Calu3 (cell line): ENCODE results near the gene VDR. TPM values are rescaled to one million over a fixed set of nuclear protein-coding genes. Genes with fewer than 3 reads are reported as not detected.

Source experiments
- BruUV-seq: library from RNA; stranded (reverse); fragments of 400-500 nt; replicated peaks from 2 replicates; lab custom pipeline; 2021; lab: Mats Ljungman, UMichigan
- CTCF ChIA-PET: fragments of 300-600 bp; sonication (Branson Sonifier 250); formaldehyde crosslinking; loops from one replicate; lab custom pipeline; 2022; ENCODE audit warnings: antibody characterized with exemption; lab: Charles Lee
- DNase-seq: peaks from one replicate; pipeline ENCODE4 v3.0.0; 2022
- H3K27ac Mint-ChIP-seq: one replicate; pipeline ENCODE4 v1.8.0; 2022; ENCODE audit warnings: mixed read lengths; ENCODE audit not compliant: unreplicated experiment
- H3K27me3 Mint-ChIP-seq: one replicate; pipeline ENCODE4 v1.8.0; 2022; ENCODE audit warnings: mixed read lengths; ENCODE audit not compliant: unreplicated experiment
- H3K36me3 Mint-ChIP-seq: one replicate; pipeline ENCODE4 v1.8.0; 2022; ENCODE audit warnings: mild to moderate bottlenecking, moderate library complexity, mixed read lengths; ENCODE audit not compliant: insufficient read depth, unreplicated experiment
- H3K4me1 Mint-ChIP-seq: one replicate; pipeline ENCODE4 v1.8.0; 2022; ENCODE audit warnings: mild to moderate bottlenecking, low read depth, mixed read lengths; ENCODE audit not compliant: unreplicated experiment
- H3K4me3 Mint-ChIP-seq: one replicate; pipeline ENCODE4 v1.8.0; 2022; ENCODE audit warnings: mild to moderate bottlenecking, low read depth, moderate library complexity, mixed read lengths; ENCODE audit not compliant: unreplicated experiment
- H3K9me3 Mint-ChIP-seq: one replicate; pipeline ENCODE4 v1.8.0; 2022; ENCODE audit warnings: low read depth, mixed read lengths; ENCODE audit not compliant: unreplicated experiment
- intact Hi-C: fragments of 100-400 bp; cut with micrococcal nuclease; formaldehyde crosslinking; loops from one replicate; pipeline ENCODE4 v1.10.0; 2022; ENCODE audit not compliant: unreplicated experiment
- total RNA-seq: library from RNA; stranded (reverse); gene quantifications from 2 replicates; pipeline ENCODE4 v1.2.3, GENCODE V29; 2022
- TF ChIP-seq, protein P1 (sequence below): fragments of 200-600 bp; IDR thresholded peaks from one replicate; pipeline ENCODE4 v1.8.0; 2022; ENCODE audit warnings: antibody characterized with exemption; ENCODE audit not compliant: unreplicated experiment

Gene VDR
- total RNA-seq, 1 experiment from 2014 or later, result 10.1 TPM

DNA sequence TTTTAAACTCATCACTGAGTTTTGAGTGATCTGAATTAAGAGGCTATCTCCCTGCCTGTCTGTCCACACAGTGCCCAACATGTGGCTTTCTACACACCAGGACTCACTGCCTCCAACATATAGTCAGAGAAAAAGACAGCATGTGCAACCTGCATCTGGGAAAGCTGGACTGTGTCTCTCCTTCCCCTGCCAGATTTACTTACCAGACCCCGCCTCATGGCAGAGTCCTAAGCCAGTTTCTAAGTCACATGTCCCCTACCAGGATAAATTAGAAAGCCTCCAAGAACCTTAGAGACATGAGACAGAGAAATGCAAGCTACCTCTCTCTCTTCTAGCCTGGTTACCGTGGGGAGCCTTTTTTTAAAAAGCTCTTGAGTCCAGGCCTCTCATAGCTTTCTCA is 82.4 kb downstream of the VDR start:
- peak overlapping the region; percentile 94 for H3K27ac Mint-ChIP-seq
- intact Hi-C loops, result no loop called here

DNA sequence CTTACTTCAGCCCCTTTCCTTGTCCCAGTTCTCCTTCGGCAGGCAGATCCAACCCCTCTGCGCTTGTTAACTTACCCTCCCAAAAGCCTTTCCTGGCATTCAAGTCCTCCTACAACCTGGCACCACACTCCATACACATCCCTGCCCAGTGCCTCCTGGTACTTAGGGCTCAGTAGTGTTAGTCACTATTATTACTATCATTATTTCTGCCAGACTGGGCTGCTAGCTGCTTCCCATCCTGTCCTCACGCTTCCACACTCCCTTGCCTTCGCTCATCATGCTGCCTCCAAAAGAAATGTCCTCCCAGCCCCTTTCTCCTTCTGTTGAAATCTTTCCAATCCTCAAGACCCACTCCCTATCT is 83.5 kb downstream of the VDR start:
- no TSS peak for BruUV-seq
- intact Hi-C loops, result no loop called here
- no peaks in the 10 kb centered on the region for H3K27me3 Mint-ChIP-seq
- H3K27ac Mint-ChIP-seq, result peak overlapping the region; percentile 94
- DNase-seq, result no peak
- peak overlapping the region; percentile 88 for H3K4me3 Mint-ChIP-seq
- H3K4me1 Mint-ChIP-seq, result peaks cover 67% of the 10 kb centered on the region
- no peaks in the 10 kb centered on the region for H3K9me3 Mint-ChIP-seq
- TF ChIP-seq, protein P1, sequence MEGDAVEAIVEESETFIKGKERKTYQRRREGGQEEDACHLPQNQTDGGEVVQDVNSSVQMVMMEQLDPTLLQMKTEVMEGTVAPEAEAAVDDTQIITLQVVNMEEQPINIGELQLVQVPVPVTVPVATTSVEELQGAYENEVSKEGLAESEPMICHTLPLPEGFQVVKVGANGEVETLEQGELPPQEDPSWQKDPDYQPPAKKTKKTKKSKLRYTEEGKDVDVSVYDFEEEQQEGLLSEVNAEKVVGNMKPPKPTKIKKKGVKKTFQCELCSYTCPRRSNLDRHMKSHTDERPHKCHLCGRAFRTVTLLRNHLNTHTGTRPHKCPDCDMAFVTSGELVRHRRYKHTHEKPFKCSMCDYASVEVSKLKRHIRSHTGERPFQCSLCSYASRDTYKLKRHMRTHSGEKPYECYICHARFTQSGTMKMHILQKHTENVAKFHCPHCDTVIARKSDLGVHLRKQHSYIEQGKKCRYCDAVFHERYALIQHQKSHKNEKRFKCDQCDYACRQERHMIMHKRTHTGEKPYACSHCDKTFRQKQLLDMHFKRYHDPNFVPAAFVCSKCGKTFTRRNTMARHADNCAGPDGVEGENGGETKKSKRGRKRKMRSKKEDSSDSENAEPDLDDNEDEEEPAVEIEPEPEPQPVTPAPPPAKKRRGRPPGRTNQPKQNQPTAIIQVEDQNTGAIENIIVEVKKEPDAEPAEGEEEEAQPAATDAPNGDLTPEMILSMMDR, result no peak
- H3K36me3 Mint-ChIP-seq, result peaks cover 31% of the 10 kb centered on the region
- CTCF ChIA-PET, result interaction anchor here (1.0 to 1.6 kb wide), 2 partner anchors 8 to 17 kb away, joined by 3 read pairs; no protein-coding TSS in a partner anchor

More for the DNA sequence above, 82.4 kb downstream of the VDR start:
- H3K4me3 Mint-ChIP-seq, result no peak overlapping the region
- CTCF ChIA-PET, result interaction anchor here (1.0 kb wide), 1 partner anchor 14 kb away, joined by 4 read pairs; no protein-coding TSS in a partner anchor
- no peak for DNase-seq
- H3K9me3 Mint-ChIP-seq, result no peaks in the 10 kb centered on the region
- H3K4me1 Mint-ChIP-seq, result peaks cover 61% of the 10 kb centered on the region
- H3K36me3 Mint-ChIP-seq, result peaks cover 31% of the 10 kb centered on the region
- BruUV-seq, result no TSS peak
- TF ChIP-seq, protein P1, result no peak
- H3K27me3 Mint-ChIP-seq, result no peaks in the 10 kb centered on the region

DNA sequence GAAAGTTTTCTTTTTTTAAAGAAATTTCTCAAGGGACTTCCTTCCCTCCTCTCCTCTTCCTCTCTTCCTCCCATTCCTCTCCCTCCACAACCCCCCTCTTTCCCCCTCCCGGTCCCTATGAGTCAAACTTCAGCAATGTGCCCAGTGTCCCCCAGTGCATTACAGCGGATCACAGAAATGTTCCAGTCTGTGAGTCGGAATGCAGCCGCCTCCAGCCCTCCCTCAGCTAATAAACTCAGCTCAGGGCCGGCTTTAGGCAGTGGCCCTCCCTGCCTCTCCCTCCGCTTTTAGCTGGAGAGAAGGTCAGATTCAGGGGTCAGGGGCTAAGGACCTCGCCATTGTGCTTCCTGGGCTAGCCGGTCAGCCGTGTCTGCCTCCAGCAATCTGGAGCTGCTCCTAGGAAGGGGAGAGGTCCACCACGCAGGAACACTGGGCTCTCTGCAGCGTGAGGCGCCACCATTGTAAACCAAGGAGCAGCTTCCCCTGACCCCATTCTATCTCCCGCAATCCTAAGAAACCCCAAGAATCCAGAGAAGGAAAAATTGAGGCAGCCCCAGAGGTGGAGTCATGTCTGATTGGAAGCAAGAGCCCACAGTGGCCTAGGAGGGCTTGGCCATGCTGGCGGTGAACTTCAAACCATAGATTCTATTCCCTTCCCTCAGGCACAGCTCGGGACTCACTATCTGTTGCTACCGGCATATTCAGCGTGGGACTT is 84.0 kb downstream of the VDR start:
- intact Hi-C loops, result no loop called here
- peak overlapping the region; percentile 88 for H3K4me3 Mint-ChIP-seq
- H3K27me3 Mint-ChIP-seq, result no peaks in the 10 kb centered on the region

DNA sequence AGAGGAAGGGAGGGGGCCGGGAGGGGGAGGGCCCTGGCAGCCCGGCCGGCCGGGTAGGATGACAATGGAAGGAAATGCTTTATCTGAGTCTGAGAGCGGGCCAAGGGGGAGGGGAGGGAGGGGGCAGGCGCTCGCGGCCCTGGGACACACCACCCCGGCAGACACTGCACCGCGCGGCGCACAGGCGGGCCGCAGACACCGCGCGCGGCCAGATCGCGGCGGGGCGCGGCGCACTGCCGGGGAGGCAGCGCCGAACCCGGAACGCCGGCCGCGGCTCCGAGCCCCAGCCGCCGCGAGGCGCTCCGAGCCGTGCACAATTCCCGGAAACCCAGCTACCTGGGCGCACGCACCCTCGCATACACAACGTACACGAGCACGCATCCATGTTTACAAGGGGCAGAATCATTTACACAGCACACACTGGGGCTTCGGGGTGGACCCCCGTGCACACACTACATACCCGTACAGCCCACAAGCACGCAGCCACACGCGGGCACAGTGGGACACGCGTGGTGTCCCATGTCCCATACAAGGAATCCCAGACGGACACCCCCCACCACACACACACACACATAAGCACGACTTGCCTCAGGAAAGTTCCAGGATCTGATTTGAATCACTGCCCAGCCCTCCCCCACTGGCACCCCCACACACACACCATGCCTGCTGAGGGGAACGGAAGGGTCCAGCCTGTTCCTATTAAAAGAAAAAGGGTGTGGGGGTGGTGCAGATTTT is 84.7 kb downstream of the VDR start, which contains the start of gene HDAC7:
Gene HDAC7, minus strand, starts transcription at position 8 of the 735 bp plus-strand sequence. CDS start 118 bp downstream, outside the sequence.
- DNase-seq, result peak; percentile 45
- Mint-ChIP-seq H3K9me3 (no peaks in the 10 kb centered on the region), H3K4me1 (peaks cover 64% of the 10 kb centered on the region), H3K27me3 (no peaks in the 10 kb centered on the region), H3K4me3 (peak within 1 kb of the TSS; percentile 88), H3K36me3 (peaks cover 31% of the 10 kb centered on the region), H3K27ac (peak within 1 kb of the TSS; percentile 94)
- intact Hi-C loops, result no loop called here
- BruUV-seq, result no TSS peak
- TF ChIP-seq, protein P1, result no peak
- CTCF ChIA-PET, result interaction anchor here (0.5 to 1.6 kb wide), 3 partner anchors 9 to 114 kb away, joined by 3 read pairs; partner anchors contain the start of gene RPAP3

More for the DNA sequence above, 84.0 kb downstream of the VDR start:
- TF ChIP-seq, protein P1, result no peak
- Mint-ChIP-seq H3K36me3 (peaks cover 31% of the 10 kb centered on the region), H3K9me3 (no peaks in the 10 kb centered on the region), H3K4me1 (peaks cover 67% of the 10 kb centered on the region), H3K27ac (peak overlapping the region; percentile 94)
- CTCF ChIA-PET, result interaction anchor here (0.5 to 1.6 kb wide), 3 partner anchors 8 to 115 kb away, joined by 3 read pairs; partner anchors contain the start of gene RPAP3
- peak; percentile 63 for DNase-seq
- TSS peak; percentile 75 for BruUV-seq
